Skeletal muscle satellite cell (primary cell): ENCODE results near the gene TGFB1I1. TPM values are rescaled to one million over a fixed set of nuclear protein-coding genes. Genes with fewer than 3 reads are reported as not detected.

Source experiments
- H3K27me3 ChIP-seq: 2 replicates; pipeline ENCODE4 v1.7.0; 2013; ENCODE audit warnings: low read length; ENCODE audit not compliant: control insufficient read depth, insufficient read depth
- H3K36me3 ChIP-seq: 2 replicates; pipeline ENCODE4 v1.7.0; 2013; ENCODE audit warnings: mild to moderate bottlenecking, control low read depth, low read length; ENCODE audit not compliant: insufficient read depth
- H3K4me1 ChIP-seq: 2 replicates; pipeline ENCODE4 v1.7.0; 2013; ENCODE audit warnings: low read length; ENCODE audit not compliant: control insufficient read depth, insufficient read depth
- H3K4me2 ChIP-seq: 2 replicates; pipeline ENCODE4 v1.7.0; 2013; ENCODE audit warnings: mild to moderate bottlenecking, low read length
- H3K4me3 ChIP-seq: 2 replicates; pipeline ENCODE4 v1.7.0; 2013; ENCODE audit warnings: low read length
- H3K9ac ChIP-seq: 2 replicates; pipeline ENCODE4 v1.7.0; 2013; ENCODE audit warnings: mild to moderate bottlenecking, low read depth, low read length, moderate library complexity
- H3K9me3 ChIP-seq: replicated peaks from 2 replicates; pipeline ENCODE4 v1.7.0; 2013; ENCODE audit warnings: mild to moderate bottlenecking, control low read depth, low read length
- total RNA-seq: library from RNA; depleted of rRNA; stranded (reverse); fragments of >200 nt; gene quantifications from 2 replicates; pipeline ENCODE4 v1.2.3, GENCODE V29; 2012; rRNA removed

Gene TGFB1I1
- total RNA-seq: 24.3 and 34.5 TPM in 2 replicates

DNA sequence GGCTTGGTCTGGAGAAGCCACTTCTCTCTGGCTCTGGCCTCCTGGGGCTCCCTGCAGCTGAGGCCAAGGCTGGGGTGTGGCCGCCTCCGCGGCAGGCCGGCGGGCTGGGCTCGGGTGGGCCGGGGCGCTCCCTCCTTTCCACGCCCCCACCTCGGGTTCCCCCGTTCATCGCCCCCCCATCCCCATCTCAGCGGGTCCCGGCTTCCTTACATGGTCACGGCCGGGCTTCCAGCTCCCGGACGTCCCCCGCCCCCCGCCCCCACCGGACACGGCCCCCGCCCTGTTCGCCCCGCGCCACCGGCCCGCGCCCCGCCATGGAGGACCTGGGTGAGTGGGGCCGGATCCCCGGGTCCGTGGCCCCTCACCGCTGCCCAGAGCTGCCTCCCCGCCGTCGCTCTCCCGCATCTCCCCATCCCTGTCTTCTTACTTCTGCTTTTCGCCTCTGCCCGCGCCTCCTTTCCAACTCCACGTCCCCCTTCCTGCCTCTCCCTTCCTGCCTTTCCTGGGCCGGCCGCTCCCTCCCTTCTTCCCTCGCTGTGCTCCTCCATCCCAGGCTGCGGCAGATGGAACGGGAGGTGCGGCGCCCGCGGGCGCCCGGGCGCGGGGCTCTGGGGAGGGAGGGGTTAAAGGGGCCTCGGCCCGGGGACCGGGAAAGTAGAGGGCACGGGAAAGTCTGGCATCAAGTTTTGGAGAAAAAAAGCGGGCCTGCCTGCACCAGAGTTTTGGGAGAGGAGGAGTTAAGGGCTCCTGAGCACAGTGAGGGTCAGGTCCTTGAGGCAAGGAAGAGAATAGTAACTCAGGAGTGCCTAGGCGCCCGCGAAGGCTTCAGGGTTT lies at the start of gene TGFB1I1:
TSS of gene TGFB1I1 (plus strand) at position 278 of the 834 bp plus-strand sequence. CDS start at position 315, 37 bp downstream.
- Histone ChIP-seq H3K9me3 (no peaks in the 10 kb centered on the region), H3K4me2 (peak within 1 kb of the TSS; percentile 97), H3K4me3 (peak within 1 kb of the TSS; percentile 84), H3K9ac (peak within 1 kb of the TSS; percentile 97), H3K36me3 (peaks cover 35% of the 10 kb centered on the region), H3K27me3 (no peaks in the 10 kb centered on the region), H3K4me1 (peaks cover 16% of the 10 kb centered on the region)

DNA sequence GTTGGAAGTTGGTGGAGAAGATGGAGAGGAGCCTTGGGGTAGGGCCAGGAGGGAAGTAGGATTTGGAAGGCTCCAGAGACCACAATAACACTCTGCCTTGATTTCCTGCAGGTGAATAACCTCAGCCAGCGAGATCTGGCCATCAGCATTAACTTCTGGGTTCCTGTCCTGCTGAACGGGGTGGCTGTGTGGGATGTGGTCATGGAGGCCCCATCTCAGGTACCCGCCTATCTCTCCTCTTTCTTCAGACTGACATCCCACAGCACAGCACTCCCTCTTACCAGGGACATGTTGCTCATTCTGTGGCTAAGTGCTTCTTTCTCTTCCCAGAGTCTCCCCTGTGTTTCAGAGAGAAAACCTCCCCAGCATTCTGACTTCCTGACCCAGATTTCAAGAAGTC lies 48.7 kb upstream of the TGFB1I1 start:
- Histone ChIP-seq H3K4me3 (no peak overlapping the region), H3K36me3 (no peaks in the 10 kb centered on the region), H3K9me3 (peaks cover 7% of the 10 kb centered on the region), H3K4me1 (peaks cover 4% of the 10 kb centered on the region), H3K4me2 (no peak overlapping the region), H3K9ac (no peak overlapping the region), H3K27me3 (peaks cover 15% of the 10 kb centered on the region)

DNA sequence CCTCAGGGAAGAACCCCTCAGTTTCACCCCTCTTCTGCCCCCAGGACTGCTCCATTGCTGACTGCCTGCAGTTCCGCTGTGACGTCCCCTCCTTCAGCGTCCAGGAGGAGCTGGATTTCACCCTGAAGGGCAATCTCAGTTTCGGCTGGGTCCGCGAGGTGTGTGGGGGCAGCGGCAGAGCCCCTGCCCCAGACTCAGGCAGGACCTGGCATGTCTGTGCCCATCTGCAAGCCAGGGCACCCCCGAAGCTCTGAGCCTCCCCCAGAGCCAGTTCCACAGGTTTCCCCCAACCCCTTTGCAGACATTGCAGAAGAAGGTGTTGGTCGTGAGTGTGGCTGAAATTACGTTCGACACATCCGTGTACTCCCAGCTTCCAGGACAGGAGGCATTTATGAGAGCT lies 48.2 kb upstream of the TGFB1I1 start:
- no peaks in the 10 kb centered on the region for H3K36me3 ChIP-seq
- peaks cover 7% of the 10 kb centered on the region for H3K9me3 ChIP-seq
- H3K4me2 ChIP-seq: no peak overlapping the region
- peaks cover 21% of the 10 kb centered on the region for H3K27me3 ChIP-seq
- H3K9ac ChIP-seq: no peak overlapping the region
- peaks cover 4% of the 10 kb centered on the region for H3K4me1 ChIP-seq
- no peak overlapping the region for H3K4me3 ChIP-seq

DNA sequence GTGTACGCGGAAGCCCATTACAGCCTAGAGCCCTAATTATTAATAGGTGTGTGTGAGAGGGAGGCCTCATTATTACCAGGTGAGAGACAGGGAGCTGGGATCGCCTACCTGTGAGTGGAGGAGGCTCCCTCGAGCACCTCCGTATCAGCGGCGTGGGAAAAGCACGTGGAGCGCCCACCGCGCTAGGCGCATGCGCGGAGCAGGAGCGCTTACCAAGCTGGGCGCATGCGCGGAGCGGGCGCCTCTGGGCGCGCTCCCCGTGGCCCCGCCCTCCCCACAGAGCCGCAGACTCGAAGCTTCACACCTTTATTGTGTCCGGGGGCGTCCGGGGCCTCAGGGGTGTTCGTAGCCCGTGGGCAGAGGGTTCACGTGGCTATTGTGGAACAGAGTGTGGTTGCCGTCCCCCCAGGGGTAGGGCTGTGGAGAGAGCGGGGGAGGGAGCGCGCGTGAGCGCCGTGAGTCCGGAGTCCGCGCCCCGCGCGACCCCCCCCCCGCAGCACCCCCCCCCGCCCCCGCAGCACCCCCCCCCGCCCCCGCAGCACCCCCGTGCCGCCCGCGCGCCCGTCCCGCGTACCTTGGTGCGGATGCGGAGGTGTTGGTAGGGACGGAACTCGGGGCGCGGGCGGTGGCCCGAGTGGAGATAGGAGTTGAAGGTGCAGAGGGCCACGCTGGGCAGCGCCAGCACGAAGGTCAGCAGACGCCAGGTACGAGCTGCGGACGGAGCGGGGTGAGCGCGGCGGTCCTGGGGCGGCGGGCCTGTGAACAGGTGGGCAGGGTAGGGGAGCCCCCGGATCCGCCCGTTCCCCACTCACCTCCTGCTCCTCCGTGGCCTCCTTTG lies 44.3 kb upstream of the TGFB1I1 start:
- H3K27me3 ChIP-seq: peaks cover 30% of the 10 kb centered on the region
- H3K4me2 ChIP-seq: peak overlapping the region; percentile 73
- H3K9me3 ChIP-seq: peaks cover 3% of the 10 kb centered on the region
- peaks cover 4% of the 10 kb centered on the region for H3K4me1 ChIP-seq
- peak overlapping the region; percentile 69 for H3K4me3 ChIP-seq
- no peaks in the 10 kb centered on the region for H3K36me3 ChIP-seq
- no peak overlapping the region for H3K9ac ChIP-seq

DNA sequence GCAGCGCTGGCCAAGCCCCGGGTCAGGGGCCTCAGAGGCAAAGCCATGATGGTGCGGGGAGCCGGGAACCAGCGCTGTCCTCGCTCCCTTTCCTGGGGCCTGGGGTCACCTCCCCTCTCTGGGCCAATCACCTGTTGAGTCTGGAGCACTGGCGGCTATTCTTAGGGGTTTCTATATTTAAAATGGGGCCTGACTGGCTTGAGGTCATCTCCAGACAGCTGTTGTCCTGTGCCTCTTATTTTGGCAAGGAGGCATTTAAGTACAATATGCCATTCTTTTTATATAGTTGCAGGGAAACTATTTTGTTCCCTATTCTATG lies 43.7 kb upstream of the TGFB1I1 start, which contains the start of gene COX6A2:
TSS of gene COX6A2 (minus strand) at position 82 of the 319 bp plus-strand sequence. CDS start at position 47, 35 bp downstream.
- H3K4me3 ChIP-seq: peak within 1 kb of the TSS; percentile 69
- no peak within 1 kb of the TSS for H3K9ac ChIP-seq
- peaks cover 3% of the 10 kb centered on the region for H3K9me3 ChIP-seq
- H3K27me3 ChIP-seq: peaks cover 25% of the 10 kb centered on the region
- peak within 1 kb of the TSS; percentile 73 for H3K4me2 ChIP-seq
- H3K36me3 ChIP-seq: no peaks in the 10 kb centered on the region
- H3K4me1 ChIP-seq: peaks cover 4% of the 10 kb centered on the region

DNA sequence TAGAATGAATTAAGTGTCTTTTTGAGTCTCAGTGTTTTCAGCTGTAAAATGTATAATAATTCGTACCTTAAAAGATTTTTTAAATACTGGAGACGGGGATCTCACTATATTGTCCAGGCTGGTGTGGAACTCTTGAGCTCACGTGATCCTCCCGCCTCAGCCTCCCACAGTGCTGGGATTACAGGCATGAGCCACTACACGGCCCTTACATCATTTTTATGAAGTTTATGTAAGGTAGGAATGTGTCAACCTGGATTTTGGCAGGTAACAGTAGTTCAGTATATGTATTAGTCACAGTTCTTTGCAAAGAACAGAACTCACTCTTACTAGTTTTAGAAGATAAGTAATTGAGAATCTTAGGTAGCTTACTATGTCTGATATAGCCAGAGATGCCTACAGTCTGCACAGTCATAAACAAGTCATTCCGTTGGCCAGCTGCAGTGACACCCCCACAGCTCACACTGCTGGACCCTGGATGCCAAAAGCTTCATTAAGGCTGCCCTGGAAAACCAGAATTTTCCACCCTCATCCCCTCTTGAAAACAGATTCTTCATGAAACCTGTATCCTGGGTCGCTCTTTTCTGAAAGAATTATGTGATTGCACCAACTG lies 43.2 kb upstream of the TGFB1I1 start:
- Histone ChIP-seq H3K9me3 (peaks cover 3% of the 10 kb centered on the region), H3K4me1 (peaks cover 4% of the 10 kb centered on the region), H3K27me3 (peaks cover 25% of the 10 kb centered on the region), H3K4me2 (no peak overlapping the region), H3K9ac (no peak overlapping the region), H3K36me3 (no peaks in the 10 kb centered on the region), H3K4me3 (no peak overlapping the region)

DNA sequence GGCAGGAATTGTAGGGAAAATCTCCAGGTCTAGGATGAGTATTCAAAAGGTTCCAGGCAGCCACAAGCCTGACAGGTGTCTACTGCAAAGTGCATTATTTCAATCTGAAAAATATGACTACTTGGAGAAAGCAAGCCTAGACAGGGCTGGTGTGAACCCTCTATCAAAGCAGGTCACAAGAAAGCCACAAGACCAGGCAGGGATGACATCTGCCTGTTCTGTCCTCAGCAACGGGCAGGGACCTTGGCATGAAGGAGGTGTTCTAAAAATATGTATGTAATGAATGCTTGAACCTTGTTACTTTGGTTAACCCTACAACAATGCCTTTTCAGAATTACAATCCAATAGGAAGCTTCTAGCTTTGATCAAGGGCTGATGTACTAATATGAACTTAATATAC lies 42.6 kb upstream of the TGFB1I1 start:
- peaks cover 4% of the 10 kb centered on the region for H3K4me1 ChIP-seq
- H3K4me2 ChIP-seq: no peak overlapping the region
- no peak overlapping the region for H3K4me3 ChIP-seq
- H3K9ac ChIP-seq: no peak overlapping the region
- no peaks in the 10 kb centered on the region for H3K36me3 ChIP-seq
- peaks cover 25% of the 10 kb centered on the region for H3K27me3 ChIP-seq
- peaks cover 3% of the 10 kb centered on the region for H3K9me3 ChIP-seq

DNA sequence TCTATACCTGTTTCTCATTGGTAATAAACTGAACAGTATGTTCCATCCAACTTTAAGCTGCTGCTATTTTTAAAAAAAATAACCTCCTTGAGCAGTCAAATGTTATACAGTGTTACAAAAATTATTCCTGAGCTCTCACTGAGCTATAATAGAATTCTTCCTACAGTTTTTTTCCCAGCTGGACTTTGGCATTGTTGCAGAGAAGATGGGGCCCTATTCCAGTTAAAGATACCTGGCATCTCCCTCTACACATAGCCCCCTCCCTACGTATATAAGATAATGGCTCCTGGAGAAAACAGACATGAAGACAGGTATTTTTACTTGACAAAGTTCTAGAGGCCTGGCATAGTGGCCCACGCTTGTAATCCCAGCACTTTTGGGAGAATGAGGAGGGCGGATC lies 42.2 kb upstream of the TGFB1I1 start:
- H3K4me2 ChIP-seq: no peak overlapping the region
- peaks cover 3% of the 10 kb centered on the region for H3K9me3 ChIP-seq
- H3K9ac ChIP-seq: no peak overlapping the region
- no peak overlapping the region for H3K4me3 ChIP-seq
- peaks cover 4% of the 10 kb centered on the region for H3K4me1 ChIP-seq
- H3K36me3 ChIP-seq: no peaks in the 10 kb centered on the region
- peaks cover 25% of the 10 kb centered on the region for H3K27me3 ChIP-seq

DNA sequence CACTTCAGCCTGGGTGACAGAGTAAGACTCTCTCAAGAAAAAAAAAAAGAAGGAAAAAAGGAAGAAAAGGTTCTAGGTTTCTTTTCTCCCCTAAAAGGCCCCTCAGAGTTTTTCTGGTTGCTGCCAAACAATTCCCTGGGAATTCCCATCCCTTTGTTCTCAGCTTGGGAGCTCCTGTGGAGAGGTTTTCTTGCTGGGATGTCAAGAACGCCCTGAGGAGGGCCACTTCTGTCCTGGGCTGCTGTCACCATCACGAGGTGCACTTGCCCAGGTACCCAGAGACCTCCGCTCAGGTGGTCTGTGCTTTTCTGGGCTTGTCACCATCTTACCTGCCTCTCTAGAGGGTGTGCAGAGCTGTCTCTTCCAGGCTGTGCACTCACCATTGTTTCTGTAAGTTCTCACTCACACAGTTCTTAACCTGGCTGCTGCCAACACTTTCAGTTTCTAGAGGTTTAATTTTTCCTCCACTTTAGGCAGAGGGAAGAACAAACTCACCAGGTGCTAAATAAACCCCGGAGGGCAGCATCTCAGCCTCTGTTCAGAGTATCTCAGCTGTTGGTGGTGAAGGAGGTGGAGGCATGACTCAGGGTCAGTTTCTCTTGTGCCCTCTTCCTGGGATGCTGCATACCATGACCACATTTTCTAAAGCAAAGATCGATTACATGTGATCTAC lies 41.4 kb upstream of the TGFB1I1 start:
- no peak overlapping the region for H3K9ac ChIP-seq
- peaks cover 3% of the 10 kb centered on the region for H3K9me3 ChIP-seq
- H3K4me3 ChIP-seq: no peak overlapping the region
- no peaks in the 10 kb centered on the region for H3K36me3 ChIP-seq
- H3K4me1 ChIP-seq: peaks cover 4% of the 10 kb centered on the region
- H3K27me3 ChIP-seq: peaks cover 25% of the 10 kb centered on the region
- H3K4me2 ChIP-seq: no peak overlapping the region

DNA sequence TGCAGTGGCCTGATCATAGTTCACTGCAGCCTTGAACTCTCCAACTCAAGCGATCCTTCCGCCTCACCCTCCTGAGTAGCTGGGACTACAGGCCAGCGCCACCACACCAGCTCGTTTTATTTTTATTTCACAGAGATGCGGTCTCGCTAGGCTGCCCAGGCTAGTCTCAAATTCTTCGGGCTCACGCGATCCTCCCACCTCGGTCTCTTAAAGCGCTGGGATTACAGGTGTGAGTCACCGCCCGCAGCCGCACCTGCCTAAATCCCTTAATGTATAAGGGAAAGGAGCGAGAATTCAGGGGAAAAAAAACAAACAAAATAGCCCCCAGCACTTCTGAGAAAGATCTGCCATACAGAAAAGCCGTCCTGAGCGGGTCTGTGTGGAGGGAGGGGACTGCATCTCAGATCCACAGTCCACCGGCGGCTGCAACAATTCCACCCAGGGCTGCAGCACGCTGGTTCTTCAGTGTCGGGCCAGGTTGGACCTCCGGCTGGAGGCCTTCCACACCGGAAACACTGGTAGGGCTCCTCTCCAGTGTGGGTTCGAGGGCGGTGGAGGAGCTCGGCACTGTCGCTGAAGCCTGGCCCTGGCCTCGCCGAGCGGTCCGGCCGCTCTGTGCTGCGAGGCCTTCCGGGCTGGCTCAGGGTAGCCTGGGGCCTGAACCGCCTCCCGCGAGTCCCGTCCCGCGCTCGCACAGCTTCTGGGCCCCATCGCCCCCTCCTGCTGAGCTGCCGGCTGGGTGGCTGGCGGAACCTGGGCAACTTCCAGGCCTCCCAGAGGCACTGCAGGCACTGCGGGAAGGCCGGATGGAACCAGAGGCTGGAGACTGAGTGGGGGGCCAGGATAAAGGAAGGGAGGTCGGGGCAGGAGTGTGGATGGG lies 36.4 kb upstream of the TGFB1I1 start:
- H3K27me3 ChIP-seq: peaks cover 1% of the 10 kb centered on the region
- no peaks in the 10 kb centered on the region for H3K36me3 ChIP-seq
- H3K4me1 ChIP-seq: no peaks in the 10 kb centered on the region
- H3K9ac ChIP-seq: no peak overlapping the region
- H3K4me3 ChIP-seq: no peak overlapping the region
- no peak overlapping the region for H3K4me2 ChIP-seq
- H3K9me3 ChIP-seq: no peaks in the 10 kb centered on the region
